GM12864 (cell line): Measurements from ENCODE around the gene ASIC5.

Experiments used
- DNase-seq: peaks from one replicate; pipeline ENCODE4 v3.0.0-alpha.2; 2011; ENCODE audit warnings: low read depth
- H3K4me3 ChIP-seq: 2 replicates; pipeline ENCODE4 v1.5.1; 2011; ENCODE audit warnings: mild to moderate bottlenecking, low read depth, low read length, control low read depth
- TF ChIP-seq, protein P1 (sequence below): IDR thresholded peaks from 2 replicates; pipeline ENCODE4 v1.5.1; 2011; ENCODE audit warnings: low read depth, mild to moderate bottlenecking, moderate library complexity, low read length, control low read depth, inconsistent platforms; ENCODE audit errors: missing control alignments

ASIC5 gene

DNA sequence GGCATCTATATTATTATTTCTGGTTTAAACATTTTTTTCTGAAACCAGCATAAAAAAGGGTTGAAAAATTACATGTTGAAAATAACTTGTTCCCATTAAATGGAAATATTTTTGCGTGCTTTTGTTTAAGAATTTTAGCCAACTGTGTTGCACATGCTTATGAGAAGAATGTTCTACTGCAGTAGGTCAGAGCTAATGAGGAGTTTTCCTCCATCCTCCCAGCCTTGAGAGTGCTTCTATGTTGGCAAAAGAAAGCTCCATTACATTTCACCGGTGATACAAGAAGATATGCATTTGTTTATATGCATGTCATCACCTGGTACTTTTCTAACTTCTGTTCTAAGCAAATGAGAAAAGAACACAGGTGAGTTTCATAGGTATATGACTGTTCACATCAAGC lies 23.9 kb upstream of the ASIC5 start:
- no peak for DNase-seq

DNA sequence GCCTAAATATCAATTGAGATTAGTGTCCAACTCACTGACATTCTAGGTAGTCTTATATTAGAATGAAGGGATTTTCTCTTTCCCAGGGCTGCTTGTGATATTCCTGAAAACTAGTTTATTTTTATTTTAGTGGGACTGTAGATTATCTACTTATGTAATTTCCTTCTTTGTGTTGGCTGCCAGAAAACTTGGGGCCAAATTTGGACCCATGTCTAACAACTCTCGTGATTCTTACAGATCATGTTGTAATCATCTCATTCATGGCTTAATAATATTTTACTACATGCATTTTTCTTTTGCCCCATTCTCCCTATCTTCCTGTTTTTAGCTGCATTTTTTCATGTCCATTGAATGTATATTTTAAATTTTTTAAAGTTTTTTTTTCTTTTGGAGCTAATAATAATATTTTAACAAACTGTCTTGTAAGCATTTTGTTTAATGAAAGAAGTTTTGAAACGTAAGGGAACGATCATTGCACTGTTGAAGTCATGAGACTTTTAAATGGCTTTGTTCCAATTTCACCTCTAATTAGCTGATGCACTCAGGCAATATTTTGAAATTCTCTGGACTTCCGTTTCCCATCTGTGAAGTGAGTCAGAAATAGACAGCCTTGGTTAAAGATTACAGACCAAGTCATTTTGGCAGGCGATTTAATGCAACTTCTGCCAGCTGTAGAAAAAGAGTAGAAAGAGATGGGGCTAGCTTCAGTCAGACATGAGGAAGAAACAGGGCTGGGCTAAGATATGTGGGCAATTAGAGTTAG lies 23.1 kb upstream of the ASIC5 start:
- TF ChIP-seq, protein P1, sequence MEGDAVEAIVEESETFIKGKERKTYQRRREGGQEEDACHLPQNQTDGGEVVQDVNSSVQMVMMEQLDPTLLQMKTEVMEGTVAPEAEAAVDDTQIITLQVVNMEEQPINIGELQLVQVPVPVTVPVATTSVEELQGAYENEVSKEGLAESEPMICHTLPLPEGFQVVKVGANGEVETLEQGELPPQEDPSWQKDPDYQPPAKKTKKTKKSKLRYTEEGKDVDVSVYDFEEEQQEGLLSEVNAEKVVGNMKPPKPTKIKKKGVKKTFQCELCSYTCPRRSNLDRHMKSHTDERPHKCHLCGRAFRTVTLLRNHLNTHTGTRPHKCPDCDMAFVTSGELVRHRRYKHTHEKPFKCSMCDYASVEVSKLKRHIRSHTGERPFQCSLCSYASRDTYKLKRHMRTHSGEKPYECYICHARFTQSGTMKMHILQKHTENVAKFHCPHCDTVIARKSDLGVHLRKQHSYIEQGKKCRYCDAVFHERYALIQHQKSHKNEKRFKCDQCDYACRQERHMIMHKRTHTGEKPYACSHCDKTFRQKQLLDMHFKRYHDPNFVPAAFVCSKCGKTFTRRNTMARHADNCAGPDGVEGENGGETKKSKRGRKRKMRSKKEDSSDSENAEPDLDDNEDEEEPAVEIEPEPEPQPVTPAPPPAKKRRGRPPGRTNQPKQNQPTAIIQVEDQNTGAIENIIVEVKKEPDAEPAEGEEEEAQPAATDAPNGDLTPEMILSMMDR, result no peak
- DNase-seq, result no peak
- H3K4me3 ChIP-seq, result no peak overlapping the region

More for the DNA sequence above, 23.9 kb upstream of the ASIC5 start:
- TF ChIP-seq, protein P1, result no peak
- no peak overlapping the region for H3K4me3 ChIP-seq

DNA sequence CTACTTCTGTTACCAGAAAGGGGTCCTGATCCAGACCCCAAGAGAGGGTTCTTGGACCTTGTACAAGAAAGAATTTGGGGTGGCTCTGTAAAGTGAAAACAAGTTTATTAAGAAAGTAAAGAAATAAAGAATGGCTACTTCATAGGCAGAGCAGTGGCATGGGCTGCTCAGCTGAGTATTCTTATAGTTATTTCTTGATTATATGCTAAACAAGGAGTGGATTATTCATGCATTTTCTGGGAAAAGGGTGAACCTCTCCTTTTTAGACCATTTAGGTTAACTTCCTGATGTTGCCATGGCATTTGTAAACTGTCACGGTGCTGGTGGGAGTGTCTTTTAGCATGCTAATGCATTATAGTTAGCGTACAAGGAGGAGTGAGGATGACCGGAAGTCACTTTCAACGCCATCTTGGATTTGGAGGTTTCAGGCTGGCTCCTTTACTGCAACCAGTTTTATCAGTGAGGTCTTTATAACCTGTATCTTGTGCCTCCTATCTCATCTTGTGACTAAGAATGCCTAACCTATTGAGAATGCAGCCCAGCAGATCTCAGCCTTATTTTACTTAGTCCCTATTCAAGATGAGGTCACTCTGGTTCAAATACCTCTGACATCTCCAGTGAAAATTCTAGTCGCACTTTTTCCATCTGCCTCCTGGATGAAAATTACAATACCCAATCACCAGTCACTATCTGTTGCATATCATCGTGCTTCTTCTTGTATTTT lies 21.9 kb upstream of the ASIC5 start:
- TF ChIP-seq, protein P1, result no peak
- no peak overlapping the region for H3K4me3 ChIP-seq
- no peak for DNase-seq

DNA sequence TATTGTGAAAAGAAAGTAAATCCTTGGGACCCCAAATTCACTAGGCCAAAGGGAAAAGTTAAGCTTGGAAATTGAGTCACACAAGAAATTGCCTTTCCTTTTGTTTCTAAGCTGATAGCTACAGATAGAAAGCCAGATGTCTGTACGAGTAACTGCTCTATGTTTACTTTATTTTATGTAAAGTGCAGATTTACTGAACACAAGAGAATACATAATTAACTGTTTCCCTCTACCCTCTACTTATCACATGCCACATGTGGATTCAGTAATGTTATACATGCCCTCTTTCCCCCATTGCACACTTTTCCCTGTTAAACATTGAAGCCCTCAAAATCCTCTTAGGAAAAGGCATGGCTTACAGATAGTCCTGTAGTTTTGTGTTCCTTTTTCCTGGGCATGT lies 21.0 kb upstream of the ASIC5 start:
- H3K4me3 ChIP-seq, result no peak overlapping the region
- no peak for DNase-seq

DNA sequence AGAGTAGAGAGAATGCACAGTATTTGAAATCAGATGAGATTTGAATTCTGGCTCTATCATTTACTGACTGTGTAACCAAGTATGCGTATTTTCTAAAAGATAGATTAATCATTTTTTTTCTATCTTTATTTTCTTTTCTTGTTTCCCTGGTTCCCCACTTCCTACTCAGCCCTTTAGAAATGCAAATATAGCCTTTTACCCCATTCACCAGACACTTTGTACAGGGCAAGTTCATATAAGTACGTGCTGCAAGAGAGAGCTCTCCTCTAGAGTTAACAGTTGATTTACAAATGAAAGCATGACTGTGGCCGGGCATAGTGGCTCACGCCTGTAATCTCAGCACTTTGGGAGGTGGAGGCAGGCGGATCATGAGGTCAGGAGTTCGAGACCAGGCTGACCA lies 19.6 kb upstream of the ASIC5 start:
- no peak overlapping the region for H3K4me3 ChIP-seq
- DNase-seq, result no peak
- TF ChIP-seq, protein P1, result no peak

More for the DNA sequence above, 21.0 kb upstream of the ASIC5 start:
- TF ChIP-seq, protein P1, result no peak

DNA sequence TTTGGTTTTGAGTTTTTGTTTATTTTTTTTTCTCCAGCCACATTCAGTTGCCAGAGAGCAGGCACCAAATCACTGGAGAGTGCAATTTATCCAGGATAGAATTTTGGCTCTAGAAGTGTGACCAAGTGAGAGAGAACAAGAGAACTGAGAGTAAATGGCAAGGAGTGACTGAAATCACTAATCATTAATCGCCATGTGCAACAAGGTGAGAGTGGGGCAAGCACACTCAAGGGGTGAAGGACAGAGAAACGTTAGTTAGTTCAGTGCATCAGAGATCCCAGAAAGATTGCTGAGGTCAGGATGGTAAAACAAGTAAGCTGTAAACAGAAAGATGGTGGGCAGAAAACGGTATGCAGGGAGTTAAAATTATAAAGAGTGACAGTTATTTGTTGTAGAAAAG lies 17.8 kb upstream of the ASIC5 start:
- no peak overlapping the region for H3K4me3 ChIP-seq
- no peak for DNase-seq
- TF ChIP-seq, protein P1, result no peak
